NCI-H2107 treated with DMSO at 0.1 percent for 48 hours (cell line): ENCODE results near the gene PGGT1B.

ENCODE experiments used
- DNase-seq: peaks from one replicate; lab custom pipeline; 2025; ENCODE audit not compliant: unreplicated experiment; lab: John Stamatoyannopoulos, UW

PGGT1B gene

DNA sequence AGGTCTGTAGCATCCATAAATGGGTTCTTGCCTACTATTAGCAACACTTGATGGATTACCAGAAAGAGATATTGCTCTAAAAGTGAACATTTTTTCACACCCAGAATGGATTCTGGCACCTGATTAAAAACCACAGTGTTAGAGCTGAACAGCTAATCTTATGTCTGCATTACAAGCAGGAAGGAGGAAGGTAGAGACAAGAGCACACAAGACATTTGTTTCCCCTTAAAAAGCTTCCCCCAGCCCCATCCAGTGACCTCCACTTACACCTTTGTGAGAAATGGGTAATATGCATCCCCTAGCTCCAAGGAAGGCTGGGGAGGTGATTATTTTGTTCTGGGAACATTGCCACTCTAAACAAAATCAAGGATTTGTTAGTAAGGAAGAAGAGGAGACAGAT, 80.9 kb downstream of the PGGT1B start:
- no peak for DNase-seq

DNA sequence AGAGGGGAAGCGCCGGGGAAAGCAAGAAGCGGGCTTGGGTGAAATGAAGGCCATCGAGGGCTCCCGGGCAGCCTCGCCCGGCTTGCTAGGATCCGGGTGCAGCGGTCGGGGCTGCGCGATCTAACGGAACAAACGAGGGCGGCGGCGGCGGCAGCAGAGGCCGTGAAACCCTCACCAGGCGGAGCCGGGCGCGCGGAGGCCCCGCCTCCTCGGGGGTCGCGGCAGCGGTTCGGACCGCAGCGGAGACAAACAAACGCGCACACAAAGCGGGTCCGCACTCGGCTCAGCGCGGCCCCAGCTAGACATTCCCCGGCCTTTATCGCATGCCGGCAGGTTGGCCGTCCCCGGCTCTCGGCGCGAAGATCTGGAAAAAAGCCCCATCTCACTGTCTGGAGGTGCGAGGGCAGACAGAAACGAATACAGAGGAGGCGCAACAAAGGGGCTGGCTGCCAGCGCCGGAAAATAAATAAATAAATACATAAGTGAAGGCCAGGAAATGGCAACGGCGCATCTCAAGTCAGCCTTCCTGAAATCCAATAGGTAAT, 82.4 kb downstream of the PGGT1B start:
- DNase-seq: no peak

DNA sequence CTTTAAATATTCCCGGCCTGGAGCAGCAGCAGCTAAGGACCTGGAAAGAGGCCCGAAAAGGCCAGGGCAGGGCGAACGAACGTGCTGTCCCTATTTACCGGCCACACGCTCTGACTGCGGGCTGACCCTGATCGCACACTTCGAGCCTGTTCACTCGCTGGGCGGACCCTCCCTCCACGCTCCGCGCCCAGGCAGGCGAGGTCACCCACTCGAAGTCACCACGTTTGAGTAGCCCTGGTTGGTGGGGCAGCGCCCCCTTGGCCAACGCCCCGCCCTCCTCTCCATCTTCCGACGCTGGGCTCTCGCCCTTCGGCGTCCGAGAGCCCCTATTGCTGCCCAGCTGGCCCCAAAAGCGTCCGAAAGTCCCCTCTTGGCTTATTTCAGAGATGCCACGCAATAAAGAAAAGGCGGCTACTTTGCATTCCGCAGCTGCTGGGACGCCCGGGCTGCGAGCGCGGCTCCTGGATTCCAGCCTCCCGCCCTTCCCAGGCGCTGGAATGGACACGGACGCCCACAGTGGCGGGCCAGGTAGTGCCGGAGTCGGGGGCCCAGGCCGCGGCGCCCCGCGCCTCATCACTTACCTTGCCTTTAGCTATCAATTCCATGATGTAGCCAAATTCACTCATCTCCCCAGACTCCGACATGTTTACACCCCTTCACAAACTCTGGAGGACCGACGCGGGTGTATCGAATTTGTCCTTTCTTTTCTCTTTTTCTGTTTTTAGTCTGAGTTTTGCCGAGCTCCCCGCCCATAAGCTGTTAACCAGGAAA, 83.1 kb downstream of the PGGT1B start:
- DNase-seq: no peak

DNA sequence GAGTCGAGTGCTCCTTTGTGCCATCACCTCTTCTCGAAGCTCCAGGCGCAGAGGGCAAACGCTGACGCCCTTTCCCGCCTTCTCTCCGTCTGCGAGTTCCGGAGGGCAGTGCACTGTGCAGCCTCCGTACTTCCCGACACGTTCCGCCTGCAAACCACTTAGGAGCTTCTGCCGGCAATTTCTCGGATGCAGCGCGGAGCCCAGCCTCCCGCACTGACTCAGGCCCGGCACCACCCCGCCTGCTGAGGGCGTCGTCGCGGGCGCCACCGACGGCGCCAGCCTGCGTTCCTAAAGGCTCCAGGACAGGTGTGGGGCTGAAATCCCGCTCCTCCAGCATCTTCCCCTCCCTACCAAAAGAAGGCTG, 83.7 kb downstream of the PGGT1B start:
- no peak for DNase-seq

DNA sequence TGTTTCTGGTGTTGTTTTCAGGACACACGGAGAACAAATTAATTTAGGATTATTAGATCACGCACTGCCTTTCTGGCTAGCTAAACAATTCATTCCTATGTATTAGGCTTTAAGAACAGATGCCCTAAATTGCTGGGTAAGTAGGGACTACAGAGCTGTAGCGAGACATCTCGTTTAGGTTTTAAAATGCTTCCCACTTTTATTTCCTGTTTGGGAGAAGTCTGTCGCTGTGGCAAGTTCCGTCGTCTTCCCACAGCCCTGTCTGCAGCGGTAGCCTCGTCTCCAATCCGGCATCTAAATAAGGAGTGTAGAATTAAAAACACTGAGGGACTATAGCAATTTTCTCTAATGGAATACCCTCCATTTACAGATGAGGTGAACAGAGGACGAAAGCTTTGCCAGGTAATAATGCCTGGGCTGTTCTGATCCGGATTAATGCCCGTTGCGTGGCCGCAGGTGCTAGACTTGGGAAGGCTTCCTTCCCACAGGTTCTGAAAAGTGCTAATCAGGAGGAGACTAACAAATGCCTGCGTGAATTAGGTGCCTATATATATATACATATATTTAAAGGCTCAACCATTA, 91.7 kb downstream of the PGGT1B start:
- no peak for DNase-seq

DNA sequence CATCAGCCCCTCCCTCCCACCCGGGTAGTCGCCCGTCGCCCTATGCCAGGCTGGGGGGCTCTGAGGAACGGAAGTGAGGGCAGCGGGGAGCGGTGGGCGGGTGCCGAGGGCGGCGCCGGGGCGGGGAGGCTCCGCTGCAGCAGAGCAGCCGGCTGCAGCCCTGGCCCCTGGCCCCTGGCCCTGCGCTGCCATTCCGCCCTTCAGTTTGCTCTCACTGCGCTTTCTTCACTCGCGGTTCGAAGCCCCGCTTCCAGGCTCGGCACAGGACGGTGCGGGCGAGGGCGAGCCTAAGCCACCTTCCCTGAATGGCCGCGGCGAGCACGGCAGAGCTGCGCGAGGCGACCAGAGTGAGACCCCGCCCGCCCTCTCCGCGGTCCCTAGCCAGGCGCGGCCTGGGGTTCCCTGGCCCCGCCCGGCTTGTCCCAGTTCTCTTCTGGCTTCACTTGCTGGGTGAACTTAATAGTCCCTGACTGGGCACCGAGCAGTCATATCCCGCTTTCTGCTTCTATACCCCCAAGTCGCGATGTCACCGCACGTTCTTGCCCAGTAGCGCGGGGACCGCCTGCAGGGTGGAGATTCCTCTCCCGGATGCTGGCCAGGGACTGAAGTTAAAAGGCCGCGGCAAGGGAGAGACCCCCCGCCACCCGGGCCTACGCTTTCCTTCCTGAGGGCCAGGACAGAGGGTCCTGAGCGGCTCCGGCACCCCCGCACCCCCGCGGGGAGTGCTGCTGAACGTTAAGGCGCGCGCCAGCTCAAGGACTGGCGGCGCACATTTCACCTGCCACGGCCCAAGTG, 92.3 kb downstream of the PGGT1B start:
- DNase-seq: no peak

DNA sequence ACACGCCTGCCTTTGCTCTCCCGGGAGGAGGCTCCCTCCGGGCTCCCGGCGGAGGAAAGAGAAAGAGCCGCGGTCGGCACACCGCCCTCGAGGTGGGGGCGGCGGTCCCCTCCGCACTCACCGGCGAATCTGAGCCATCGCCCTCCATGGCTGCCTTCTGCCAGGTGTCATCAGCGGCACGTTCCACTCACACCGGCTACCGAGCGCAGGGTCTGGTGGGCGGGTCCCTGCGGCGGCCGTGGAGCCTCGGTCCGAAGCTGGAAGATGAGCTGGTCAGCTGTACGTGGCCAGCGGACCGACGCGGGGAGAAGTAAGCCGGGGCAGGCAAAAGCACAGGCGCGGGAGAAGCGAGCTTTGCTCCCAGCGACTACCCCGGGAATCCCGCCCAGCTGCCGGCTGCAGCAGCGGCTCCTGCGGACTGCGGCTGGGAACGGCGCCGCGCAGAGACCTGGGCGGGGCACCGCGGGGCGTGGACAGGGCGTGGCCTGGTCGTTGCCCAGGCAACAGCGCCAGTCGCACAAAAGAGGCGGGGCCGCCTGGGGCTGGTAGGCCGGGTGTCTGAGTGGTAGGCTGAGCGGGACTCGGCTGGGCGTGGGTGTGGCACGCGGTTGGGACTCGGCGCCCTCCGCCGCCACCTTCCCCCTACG, 93.1 kb downstream of the PGGT1B start, which contains the start of gene TRIM36:
TRIM36 (minus strand) TSS at position 422 of the 647 bp plus-strand sequence; CDS start at position 148, 274 bp downstream.
- DNase-seq: peak; percentile 64

DNA sequence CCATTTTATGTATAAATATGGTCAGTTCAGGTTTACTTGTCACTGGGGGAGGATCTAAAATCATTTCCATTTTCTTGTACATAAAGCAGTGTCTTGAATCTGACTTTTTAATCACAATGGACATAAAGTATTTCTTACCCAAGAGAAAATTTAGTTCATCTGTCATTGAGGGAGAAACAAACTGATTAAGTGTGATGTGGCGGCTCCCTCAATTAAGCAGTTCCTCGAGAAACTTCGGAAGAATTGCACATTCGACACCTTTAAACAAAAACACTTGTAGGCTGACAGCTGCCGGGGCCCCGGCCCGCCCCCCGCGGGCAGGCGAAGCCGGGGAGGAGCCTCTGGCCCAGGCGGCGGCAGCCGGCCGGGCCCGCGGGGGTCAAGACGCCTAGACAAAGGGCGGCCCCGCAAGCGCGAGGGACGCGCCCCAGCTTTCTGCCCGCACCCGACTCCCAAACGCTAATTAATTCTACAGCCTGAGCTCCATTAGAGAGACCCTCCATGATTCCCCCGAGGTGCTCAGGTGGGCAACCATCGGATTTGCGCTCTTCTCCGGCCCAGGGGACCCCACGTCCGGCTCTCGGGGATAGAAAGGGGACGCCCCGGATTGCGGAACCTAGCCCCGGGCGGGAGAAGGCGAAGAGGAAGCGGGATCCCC, 93.7 kb downstream of the PGGT1B start:
- DNase-seq: no peak

DNA sequence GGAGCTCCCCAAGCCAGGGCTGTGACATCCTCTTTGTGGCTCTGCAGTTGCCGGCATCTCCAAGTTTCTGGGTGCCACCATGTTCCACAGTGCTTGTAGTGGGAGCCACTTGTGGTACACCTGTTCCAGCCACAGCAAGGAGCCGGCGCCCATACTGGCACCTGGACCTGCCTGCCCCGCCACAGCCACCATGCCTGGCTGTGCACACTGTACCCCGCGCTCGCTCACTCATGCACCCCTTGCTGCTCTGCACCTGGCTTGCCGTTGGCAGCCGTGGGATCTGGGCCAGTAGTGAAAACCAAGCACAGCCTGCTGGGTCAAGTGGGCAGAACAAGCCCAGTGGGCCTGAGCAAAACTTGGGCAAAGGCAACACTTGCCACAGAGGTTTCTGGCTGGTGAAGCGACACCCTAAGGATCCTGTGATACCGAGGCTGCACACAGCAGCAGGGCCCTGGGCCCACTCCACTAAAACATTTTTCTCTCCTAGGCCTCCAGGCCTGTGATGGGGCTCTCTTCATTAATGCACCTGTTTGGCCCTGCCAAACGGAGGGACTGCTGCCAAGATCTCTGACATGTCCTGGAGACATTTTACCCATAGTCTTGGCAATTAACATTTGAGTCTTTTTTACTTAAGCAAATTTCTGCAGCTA, 95.8 kb downstream of the PGGT1B start:
- DNase-seq: no peak

DNA sequence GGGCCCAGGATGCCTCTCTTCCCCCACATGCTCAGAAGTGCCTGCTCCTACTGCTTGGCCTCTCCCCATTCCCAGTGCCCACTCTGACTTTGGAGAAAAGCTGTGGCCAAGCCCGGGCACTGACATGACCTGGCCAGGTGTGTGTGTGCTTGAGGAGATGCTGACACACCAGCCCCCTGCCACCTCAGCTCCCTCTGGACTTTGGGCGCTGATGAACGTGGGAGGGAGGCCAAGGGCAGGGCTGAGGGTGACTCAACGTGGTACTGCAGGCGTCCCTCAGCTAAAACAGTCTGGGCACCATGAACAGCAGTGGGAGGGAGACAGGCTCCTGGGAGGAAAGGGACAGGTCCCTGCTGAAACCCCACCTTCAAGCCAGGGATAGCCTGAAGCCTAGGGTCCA, 96.9 kb downstream of the PGGT1B start:
- no peak for DNase-seq

DNA sequence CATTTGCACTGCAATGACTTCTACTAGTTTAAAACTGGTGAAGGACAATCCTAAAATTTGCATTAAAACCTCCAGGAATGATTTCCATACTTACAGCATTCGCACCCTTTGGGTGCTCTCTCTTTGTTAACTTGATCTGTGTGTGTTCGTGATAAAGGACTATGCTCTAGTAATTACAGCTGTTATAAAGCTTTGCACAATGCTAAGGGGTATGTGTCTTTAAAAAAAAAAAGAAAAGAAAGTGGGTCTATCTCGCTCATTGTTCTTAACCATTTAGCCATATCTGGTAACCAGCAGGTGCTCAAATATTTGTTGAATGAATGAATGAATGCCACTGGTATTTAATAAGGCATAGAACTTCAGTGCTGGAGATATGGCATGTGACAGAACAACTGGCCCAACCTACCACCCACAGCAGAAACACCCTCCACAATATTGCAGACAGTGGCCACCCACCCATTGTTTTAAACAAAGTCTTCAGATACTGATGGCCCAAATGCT, 101.7 kb downstream of the PGGT1B start:
- DNase-seq: peak; percentile 10
